PC-9 (cell line): ENCODE results near the gene LBX1. TPM values are rescaled to one million over a fixed set of nuclear protein-coding genes. Genes with fewer than 3 reads are reported as not detected.

Experiments
- BruUV-seq: library from RNA; stranded (reverse); fragments of 400-500 nt; replicated peaks from 2 replicates; lab custom pipeline; 2021; lab: Mats Ljungman, UMichigan
- CTCF ChIA-PET: fragments of 300-600 bp; sonication (Branson Sonifier 250); formaldehyde crosslinking; loops from one replicate; lab custom pipeline; 2022; ENCODE audit warnings: antibody characterized with exemption; lab: Charles Lee
- POLR2A ChIA-PET: fragments of 300-600 bp; sonication (Branson Sonifier 250); formaldehyde crosslinking; loops from one replicate; lab custom pipeline; 2022; ENCODE audit warnings: antibody characterized with exemption; ENCODE audit not compliant: unreplicated experiment; lab: Charles Lee
- DNase-seq, 2 experiments: peaks; one replicate each; pipeline versions ENCODE4 v3.0.0 to v3.0.0-alpha.2; 2015 to 2022; ENCODE audit warnings: mixed read lengths in 1 of 2
- H2AFZ ChIP-seq: fragments of 200-600 bp; sonication (generic); 2 replicates; pipeline ENCODE4 v1.8.1; 2017; ENCODE audit warnings: antibody characterized with exemption
- H3F3A ChIP-seq: fragments of 200-600 bp; sonication (generic); 2 replicates; pipeline ENCODE4 v1.8.1; 2017; ENCODE audit warnings: antibody characterized with exemption, mild to moderate bottlenecking, low read depth; ENCODE audit not compliant: insufficient read depth
- H3K27ac ChIP-seq: fragments of 200-600 bp; sonication (generic); 2 replicates; pipeline ENCODE4 v1.6.1; 2016; ENCODE audit warnings: mixed run types
- H3K27me3 ChIP-seq: fragments of 200-600 bp; sonication (generic); 2 replicates; pipeline ENCODE4 v1.6.1; 2016; ENCODE audit warnings: low read depth, mixed run types; ENCODE audit not compliant: insufficient read depth
- H3K36me3 ChIP-seq: fragments of 200-600 bp; sonication (generic); 2 replicates; pipeline ENCODE4 v1.6.1; 2016; ENCODE audit warnings: low read depth, mixed run types
- H3K4me1 ChIP-seq: fragments of 200-600 bp; sonication (generic); replicated peaks from 2 replicates; pipeline ENCODE4 v1.6.1; 2016; ENCODE audit warnings: mixed run types; ENCODE audit not compliant: insufficient read depth
- H3K4me2 ChIP-seq: fragments of 200-600 bp; sonication (generic); 2 replicates; pipeline ENCODE4 v1.6.1; 2017; ENCODE audit warnings: mixed run types
- H3K4me3 ChIP-seq: fragments of 200-600 bp; sonication (generic); 2 replicates; pipeline ENCODE4 v1.6.1; 2016; ENCODE audit warnings: mixed run types
- H3K79me2 ChIP-seq: fragments of 200-600 bp; sonication (generic); 2 replicates; pipeline ENCODE4 v1.6.1; 2017; ENCODE audit warnings: low read depth, mixed run types
- H3K9me2 ChIP-seq: fragments of 200-600 bp; sonication (generic); 2 replicates; pipeline ENCODE4 v1.8.1; 2017; ENCODE audit warnings: mild to moderate bottlenecking; ENCODE audit not compliant: insufficient read depth
- H3K9me3 ChIP-seq: fragments of 200-600 bp; sonication (generic); 2 replicates; pipeline ENCODE4 v1.8.1; 2016; ENCODE audit warnings: low read depth; ENCODE audit not compliant: insufficient read depth
- H4K20me1 ChIP-seq: fragments of 200-600 bp; sonication (generic); 2 replicates; pipeline ENCODE4 v1.8.1; 2017; ENCODE audit not compliant: insufficient read depth
- CTCF ChIP-seq: fragments of 200-600 bp; sonication (generic); conservative IDR thresholded peaks from 2 replicates; pipeline ENCODE4 v1.6.1; 2017; ENCODE audit warnings: mixed run types, antibody characterized with exemption, mild to moderate bottlenecking, moderate library complexity
- EZH2 ChIP-seq: fragments of 200-600 bp; sonication (generic); IDR thresholded peaks from 2 replicates; pipeline ENCODE4 v1.8.0; 2017; ENCODE audit warnings: antibody characterized with exemption, low read depth
- intact Hi-C: fragments of 100-400 bp; cut with micrococcal nuclease; formaldehyde crosslinking; loops from one replicate; pipeline ENCODE4 v1.10.0; 2022; ENCODE audit not compliant: unreplicated experiment
- total RNA-seq: library from RNA; stranded (reverse); gene quantifications from 2 replicates; pipeline ENCODE4 v1.2.3, GENCODE V29; 2021

Gene LBX1
- total RNA-seq, 1 experiment from 2014 or later = not detected

GRCh38 chr10:101216207-101217043 is 12.8 kb downstream of the LBX1 start:
- Histone ChIP-seq H3K4me3 (no peak overlapping the region), H3K4me2 (no peak overlapping the region), H3K36me3 (no peaks in the 10 kb centered on the region), H3K9me3 (no peaks in the 10 kb centered on the region), H3F3A (no peaks in the 10 kb centered on the region), H2AFZ (no peak overlapping the region), H3K27me3 (peaks cover 39% of the 10 kb centered on the region), H4K20me1 (no peaks in the 10 kb centered on the region), H3K9me2 (no peaks in the 10 kb centered on the region), H3K79me2 (no peaks in the 10 kb centered on the region), H3K4me1 (0 out of 2 replicates have a peak, but pooled peaks cover 4% of the 10 kb centered on the region), H3K27ac (no peak overlapping the region)
- TF ChIP-seq EZH2 (no peak), CTCF (no peak)
- ChIA-PET POLR2A (no interaction called here), CTCF (no interaction called here)
- BruUV-seq = no TSS peak
- DNase-seq = no peak
- intact Hi-C loops = loop anchor here (5.0 kb wide), 1 partner anchor 76 kb away; no protein-coding TSS in a partner anchor

GRCh38 chr10:101215397-101216206 is 13.7 kb downstream of the LBX1 start:
- H3K27me3 ChIP-seq = peaks cover 39% of the 10 kb centered on the region

More at GRCh38 chr10:101215397-101216206, 13.7 kb downstream of the LBX1 start:
- Histone ChIP-seq H3K4me1 (0 out of 2 replicates have a peak, but pooled peaks cover 4% of the 10 kb centered on the region), H3K4me3 (no peak overlapping the region), H3K9me2 (no peaks in the 10 kb centered on the region), H4K20me1 (no peaks in the 10 kb centered on the region), H3K9me3 (no peaks in the 10 kb centered on the region), H2AFZ (no peak overlapping the region), H3K36me3 (no peaks in the 10 kb centered on the region), H3K79me2 (no peaks in the 10 kb centered on the region), H3K4me2 (no peak overlapping the region), H3F3A (no peaks in the 10 kb centered on the region), H3K27ac (no peak overlapping the region)
- intact Hi-C loops = loop anchor here (2.0 to 5.0 kb wide), 5 partner anchors 55 to 793 kb away; no protein-coding TSS in a partner anchor
- DNase-seq = no peak
- no TSS peak for BruUV-seq
- ChIA-PET POLR2A (no interaction called here), CTCF (interaction anchor here (1.8 kb wide), 1 partner anchor 77 kb away, joined by 5 read pairs; no protein-coding TSS in a partner anchor)
- TF ChIP-seq CTCF (no peak), EZH2 (no peak)
